Measurements from ENCODE around the gene USP17L26. TPM values are rescaled to one million over a fixed set of nuclear protein-coding genes. Genes with fewer than 3 reads are reported as not detected.
A peak's percentile ranks its signal among the peaks of the same experiment; 100 is the strongest.
"Not testable (repeated sequence)": the region's sequence is repeated elsewhere in the genome, so short reads cannot be mapped to it uniquely, and the experiment has no call there.

USP17L26 gene
- total RNA-seq, 3 donors from 2014 or later (not counting 1 experiment from before 2014, with no cell fraction given) = not detected

GRCh38 chr4:9353338-9353737, 18.9 kb downstream of the USP17L26 start, which contains the start of gene USP17L29:
Gene USP17L29, plus strand, starts transcription at chr4:9353638. Its CDS starts 0 bp downstream, at chr4:9353638.
- H3K36me3 Mint-ChIP-seq; H3K27ac Mint-ChIP-seq; H3K27ac ChIP-seq (ENCODE audit: low read length); H3K9me3 Mint-ChIP-seq; DNase-seq; H3K9me3 ChIP-seq (ENCODE audit: control insufficient read depth, insufficient read depth, low read length); H3K27me3 ChIP-seq (ENCODE audit: control insufficient read depth, insufficient read depth, low read length); H3K4me3 Mint-ChIP-seq; H3K27me3 Mint-ChIP-seq (ENCODE audit: low read depth in 2 of 2); H3K4me3 ChIP-seq (ENCODE audit: low read length); H3K4me1 Mint-ChIP-seq; intact Hi-C loops (cut with micrococcal nuclease); ATAC-seq; H3K36me3 ChIP-seq (ENCODE audit: control insufficient read depth, insufficient read depth, low read length); H3K4me1 ChIP-seq (ENCODE audit: control insufficient read depth, insufficient read depth, low read length): not testable (repeated sequence)
- WGBS (ENCODE audit: insufficient coverage) = no CpG with 5 or more reads among the region's 15 CpGs

DNA sequence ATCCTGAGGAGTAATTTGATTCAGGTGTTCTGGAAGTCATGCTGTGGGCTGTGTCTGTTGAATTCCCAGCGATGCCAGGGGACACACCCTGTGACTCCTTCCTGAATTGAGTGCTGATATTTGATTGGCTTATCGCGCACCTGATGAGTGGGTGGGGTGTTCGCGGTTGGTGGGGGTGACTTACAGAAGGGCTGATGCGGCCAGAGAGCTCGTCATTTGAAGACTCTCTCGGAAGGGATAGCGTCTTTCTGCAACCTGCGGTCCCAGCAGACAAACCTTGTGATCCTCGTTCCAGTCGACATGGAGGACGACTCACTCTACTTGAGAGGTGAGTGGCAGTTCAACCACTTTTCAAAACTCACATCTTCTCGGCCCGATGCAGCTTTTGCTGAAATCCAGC, 28.4 kb downstream of the USP17L26 start, which contains the start of gene USP17L30:
Gene USP17L30 (plus strand): TSS at position 301 of the 400 bp plus-strand sequence. CDS start 0 bp downstream, at position 301.
- WGBS (ENCODE audit: insufficient coverage) = no CpG with 5 or more reads among the region's 15 CpGs
- H3K27ac ChIP-seq (ENCODE audit: low read length); H3K9me3 Mint-ChIP-seq; H3K27ac Mint-ChIP-seq; H3K4me1 ChIP-seq (ENCODE audit: control insufficient read depth, insufficient read depth, low read length); H3K27me3 ChIP-seq (ENCODE audit: control insufficient read depth, insufficient read depth, low read length); intact Hi-C loops (cut with micrococcal nuclease); H3K9me3 ChIP-seq (ENCODE audit: control insufficient read depth, insufficient read depth, low read length); H3K27me3 Mint-ChIP-seq (ENCODE audit: low read depth in 2 of 2); H3K4me3 Mint-ChIP-seq; DNase-seq; H3K4me1 Mint-ChIP-seq; H3K36me3 Mint-ChIP-seq; H3K4me3 ChIP-seq (ENCODE audit: low read length); ATAC-seq; H3K36me3 ChIP-seq (ENCODE audit: control insufficient read depth, insufficient read depth, low read length): not testable (repeated sequence)

- H3K4me3 ChIP-seq (ENCODE audit: low read length); H3K27me3 ChIP-seq (ENCODE audit: control insufficient read depth, insufficient read depth, low read length); H3K9me3 ChIP-seq (ENCODE audit: control insufficient read depth, insufficient read depth, low read length); H3K36me3 Mint-ChIP-seq; ATAC-seq; H3K27ac ChIP-seq (ENCODE audit: low read length); H3K9me3 Mint-ChIP-seq; H3K4me1 Mint-ChIP-seq; H3K27ac Mint-ChIP-seq; DNase-seq; intact Hi-C loops (cut with micrococcal nuclease); H3K4me1 ChIP-seq (ENCODE audit: control insufficient read depth, insufficient read depth, low read length); H3K36me3 ChIP-seq (ENCODE audit: control insufficient read depth, insufficient read depth, low read length): not testable (repeated sequence)
- Mint-ChIP-seq H3K4me3 (peak overlapping the region; percentile 17), H3K27me3 (ENCODE audit: low read depth in 2 of 2) (peaks cover 0 to 12% of the 10 kb centered on the region in 2 donors)
- WGBS (ENCODE audit: insufficient coverage) = 91% methylated on average over 1 of the region's 1 CpG
Measured at GRCh38 chr4:9379881-9380280, 45.4 kb downstream of the USP17L26 start.

GRCh38 chr4:9381012-9381534, 46.6 kb downstream of the USP17L26 start:
- H3K36me3 Mint-ChIP-seq; H3K27ac ChIP-seq (ENCODE audit: low read length); intact Hi-C loops (cut with micrococcal nuclease); H3K27ac Mint-ChIP-seq; H3K4me1 Mint-ChIP-seq; H3K9me3 Mint-ChIP-seq; H3K9me3 ChIP-seq (ENCODE audit: control insufficient read depth, insufficient read depth, low read length); H3K27me3 ChIP-seq (ENCODE audit: control insufficient read depth, insufficient read depth, low read length); H3K4me1 ChIP-seq (ENCODE audit: control insufficient read depth, insufficient read depth, low read length); H3K36me3 ChIP-seq (ENCODE audit: control insufficient read depth, insufficient read depth, low read length): not testable (repeated sequence)
- 46% methylated on average over 25 of the region's 36 CpGs for WGBS (ENCODE audit: insufficient coverage)
- DNase-seq (peak; percentile 15 to 21), ATAC-seq (peak in 1 of 3 donors; percentile 39)
- Mint-ChIP-seq H3K4me3 (peak overlapping the region; percentile 40), H3K27me3 (ENCODE audit: low read depth in 2 of 2) (peaks cover 0 to 12% of the 10 kb centered on the region in 2 donors)
- peak overlapping the region; percentile 32 for H3K4me3 ChIP-seq (ENCODE audit: low read length)
- TF ChIP-seq, protein P1, sequence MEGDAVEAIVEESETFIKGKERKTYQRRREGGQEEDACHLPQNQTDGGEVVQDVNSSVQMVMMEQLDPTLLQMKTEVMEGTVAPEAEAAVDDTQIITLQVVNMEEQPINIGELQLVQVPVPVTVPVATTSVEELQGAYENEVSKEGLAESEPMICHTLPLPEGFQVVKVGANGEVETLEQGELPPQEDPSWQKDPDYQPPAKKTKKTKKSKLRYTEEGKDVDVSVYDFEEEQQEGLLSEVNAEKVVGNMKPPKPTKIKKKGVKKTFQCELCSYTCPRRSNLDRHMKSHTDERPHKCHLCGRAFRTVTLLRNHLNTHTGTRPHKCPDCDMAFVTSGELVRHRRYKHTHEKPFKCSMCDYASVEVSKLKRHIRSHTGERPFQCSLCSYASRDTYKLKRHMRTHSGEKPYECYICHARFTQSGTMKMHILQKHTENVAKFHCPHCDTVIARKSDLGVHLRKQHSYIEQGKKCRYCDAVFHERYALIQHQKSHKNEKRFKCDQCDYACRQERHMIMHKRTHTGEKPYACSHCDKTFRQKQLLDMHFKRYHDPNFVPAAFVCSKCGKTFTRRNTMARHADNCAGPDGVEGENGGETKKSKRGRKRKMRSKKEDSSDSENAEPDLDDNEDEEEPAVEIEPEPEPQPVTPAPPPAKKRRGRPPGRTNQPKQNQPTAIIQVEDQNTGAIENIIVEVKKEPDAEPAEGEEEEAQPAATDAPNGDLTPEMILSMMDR (IDR thresholded peaks at IDR 0.05) = peak; percentile 62

GRCh38 chr4:9384126-9384525, 49.7 kb downstream of the USP17L26 start:
- no peak overlapping the region for H3K4me3 Mint-ChIP-seq
- Histone ChIP-seq H3K27ac (ENCODE audit: low read length) (no peak overlapping the region), H3K27me3 (ENCODE audit: control insufficient read depth, insufficient read depth, low read length) (no peaks in the 10 kb centered on the region), H3K4me3 (ENCODE audit: low read length) (no peak overlapping the region), H3K36me3 (ENCODE audit: control insufficient read depth, insufficient read depth, low read length) (no peaks in the 10 kb centered on the region), H3K4me1 (ENCODE audit: control insufficient read depth, insufficient read depth, low read length) (peaks cover 3% of the 10 kb centered on the region), H3K9me3 (ENCODE audit: control insufficient read depth, insufficient read depth, low read length) (no peaks in the 10 kb centered on the region)
- H3K4me1 Mint-ChIP-seq = peaks cover 0 to 4% of the 10 kb centered on the region in 2 donors
- no peaks in the 10 kb centered on the region for H3K36me3 Mint-ChIP-seq
- WGBS (ENCODE audit: insufficient coverage) = 67% methylated on average over 1 of the region's 1 CpG
- ATAC-seq (no peak), DNase-seq (no peak)
- TF ChIP-seq, protein P1 (IDR thresholded peaks at IDR 0.05) = no peak
- H3K9me3 Mint-ChIP-seq = no peaks in the 10 kb centered on the region
- no peak overlapping the region for H3K27ac Mint-ChIP-seq
- intact Hi-C loops (cut with micrococcal nuclease) = no loop called here
- peaks cover 5 to 12% of the 10 kb centered on the region in 2 donors for H3K27me3 Mint-ChIP-seq (ENCODE audit: low read depth in 2 of 2)

Data from natural killer cell (primary cell).